Mesendoderm (in vitro differentiated cells): ENCODE results near the gene AHRR.

Source experiments
- DNase-seq: peaks from one replicate; pipeline ENCODE4 v3.0.0; 2013
- H2AK5ac ChIP-seq: 2 replicates; pipeline ENCODE4 v1.6.1; 2013; ENCODE audit warnings: low read length, inconsistent platforms
- H2BK120ac ChIP-seq: 2 replicates; pipeline ENCODE4 v1.6.1; 2013; ENCODE audit warnings: low read depth, mild to moderate bottlenecking, low read length, moderate library complexity, mixed read lengths
- H2BK15ac ChIP-seq: replicated peaks from 2 replicates; pipeline ENCODE4 v1.6.1; 2013; ENCODE audit warnings: low read depth, mild to moderate bottlenecking, moderate library complexity
- H2BK5ac ChIP-seq: 2 replicates; pipeline ENCODE4 v1.6.1; 2013; ENCODE audit warnings: low read length, inconsistent platforms
- H3K18ac ChIP-seq: 2 replicates; pipeline ENCODE4 v1.6.1; 2013; ENCODE audit warnings: mild to moderate bottlenecking, low read length, mixed read lengths
- H3K23ac ChIP-seq: one replicate; pipeline ENCODE4 v1.6.1; 2013; ENCODE audit warnings: low read length
- H3K27ac ChIP-seq: 2 replicates; pipeline ENCODE4 v1.5.1; 2013; ENCODE audit warnings: low read depth, mild to moderate bottlenecking, inconsistent platforms, low read length, moderate library complexity
- H3K27me3 ChIP-seq: 2 replicates; pipeline ENCODE4 v1.6.1; 2013; ENCODE audit warnings: low read length, control low read depth, mild to moderate bottlenecking, inconsistent platforms; ENCODE audit not compliant: insufficient read depth, poor library complexity
- H3K36me3 ChIP-seq: 2 replicates; pipeline ENCODE4 v1.6.1; 2013; ENCODE audit warnings: low read length, inconsistent platforms; ENCODE audit not compliant: control insufficient read depth, insufficient read depth
- H3K4ac ChIP-seq: one replicate; pipeline ENCODE4 v1.6.1; 2013; ENCODE audit warnings: low read depth, mild to moderate bottlenecking, low read length, moderate library complexity
- H3K4me1 ChIP-seq: 2 replicates; pipeline ENCODE4 v1.6.1; 2013; ENCODE audit warnings: low read depth, low read length, inconsistent platforms; ENCODE audit not compliant: control insufficient read depth
- H3K4me2 ChIP-seq: 2 replicates; pipeline ENCODE4 v1.6.1; 2013; ENCODE audit warnings: low read length
- H3K4me3 ChIP-seq: 2 replicates; pipeline ENCODE4 v1.5.1; 2013; ENCODE audit warnings: mild to moderate bottlenecking, low read length
- H3K56ac ChIP-seq: one replicate; pipeline ENCODE4 v1.6.1; 2013; ENCODE audit warnings: low read length
- H3K79me1 ChIP-seq: 2 replicates; pipeline ENCODE4 v1.6.1; 2013; ENCODE audit warnings: low read length, inconsistent platforms
- H3K79me2 ChIP-seq: 2 replicates; pipeline ENCODE4 v1.6.1; 2013; ENCODE audit warnings: mild to moderate bottlenecking, low read length; ENCODE audit not compliant: control insufficient read depth, insufficient read depth
- H3K9ac ChIP-seq: 2 replicates; pipeline ENCODE4 v1.6.1; 2013; ENCODE audit warnings: low read length, inconsistent platforms
- H4K5ac ChIP-seq: one replicate; pipeline ENCODE4 v1.6.1; 2013; ENCODE audit warnings: low read length
- H4K8ac ChIP-seq: one replicate; pipeline ENCODE4 v1.6.1; 2013; ENCODE audit warnings: low read depth, mild to moderate bottlenecking, control low read depth, low read length, moderate library complexity
- WGBS: extraction: QIAGEN DNeasy Blood & Tissue Kit; methylation state at CpG from one replicate; pipeline ENCODE4 v1.1.7; 2013; ENCODE audit warnings: low lambda C conversion rate, missing lambda C conversion rate; ENCODE audit not compliant: insufficient coverage; ENCODE audit errors: extremely low coverage; 5-methylcytosine and 5-hydroxymethylcytosine counted together

The AHRR gene

DNA sequence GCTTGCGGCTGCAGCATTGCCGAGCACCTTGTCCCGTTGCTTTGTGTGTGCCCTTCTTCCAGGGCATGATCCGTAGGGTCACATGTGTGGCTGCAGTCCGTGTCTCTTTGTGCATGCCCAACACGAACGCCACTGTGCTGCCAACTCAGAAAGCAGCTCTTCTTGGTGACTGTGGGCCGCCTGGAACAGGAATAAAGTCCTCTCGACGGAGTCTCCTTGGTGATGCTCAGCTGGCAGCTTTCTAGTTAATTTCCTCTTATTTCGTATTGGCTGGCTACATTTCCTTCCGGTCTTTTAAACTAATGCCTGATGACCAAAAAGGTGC, 127.2 kb downstream of the AHRR start:
- DNase-seq: no peak
- Histone ChIP-seq H3K23ac (no peak overlapping the region), H3K4me1 (no peaks in the 10 kb centered on the region), H4K5ac (no peak overlapping the region), H3K56ac (no peak overlapping the region), H3K79me1 (peaks cover 2% of the 10 kb centered on the region), H3K79me2 (peaks cover 2% of the 10 kb centered on the region), H2AK5ac (no peak overlapping the region), H3K4ac (no peak overlapping the region), H2BK120ac (no peak overlapping the region), H2BK5ac (no peak overlapping the region), H3K18ac (no peak overlapping the region), H3K4me3 (no peak overlapping the region), H3K4me2 (no peak overlapping the region), H3K9ac (no peak overlapping the region), H3K27me3 (no peaks in the 10 kb centered on the region), H2BK15ac (no peak overlapping the region), H3K27ac (no peak overlapping the region), H3K36me3 (peaks cover 3% of the 10 kb centered on the region), H4K8ac (no peak overlapping the region)
- WGBS: no CpG with 5 or more reads among the region's 12 CpGs

DNA sequence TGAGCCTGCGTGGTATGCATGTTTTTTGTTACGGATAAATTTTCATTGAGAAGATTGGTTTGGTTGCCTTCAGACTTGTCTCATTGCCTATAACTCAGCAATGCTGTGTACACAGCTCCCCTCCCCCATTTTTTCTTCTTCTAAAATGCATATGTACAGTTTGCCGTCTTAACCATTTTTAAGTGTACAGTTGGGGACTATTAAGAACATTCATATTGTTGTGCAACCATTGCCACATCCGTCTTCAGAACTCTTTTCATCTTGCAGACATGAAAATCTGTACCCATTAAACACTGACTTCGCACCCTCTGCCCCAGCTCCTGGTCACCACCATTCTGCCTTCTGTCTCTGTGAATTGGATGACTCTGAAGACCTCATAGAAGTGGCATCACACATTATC, 127.6 kb downstream of the AHRR start:
- Histone ChIP-seq H3K4me2 (no peak overlapping the region), H4K5ac (no peak overlapping the region), H2AK5ac (no peak overlapping the region), H3K23ac (no peak overlapping the region), H3K4me3 (no peak overlapping the region), H2BK120ac (no peak overlapping the region), H3K4me1 (no peaks in the 10 kb centered on the region), H2BK15ac (no peak overlapping the region), H3K27me3 (no peaks in the 10 kb centered on the region), H3K79me1 (no peaks in the 10 kb centered on the region), H4K8ac (no peak overlapping the region), H3K79me2 (no peaks in the 10 kb centered on the region), H3K56ac (no peak overlapping the region), H2BK5ac (no peak overlapping the region), H3K36me3 (peaks cover 3% of the 10 kb centered on the region), H3K4ac (no peak overlapping the region), H3K18ac (no peak overlapping the region), H3K9ac (no peak overlapping the region), H3K27ac (no peak overlapping the region)
- no CpG with 5 or more reads among the region's 5 CpGs for WGBS
- no peak for DNase-seq

DNA sequence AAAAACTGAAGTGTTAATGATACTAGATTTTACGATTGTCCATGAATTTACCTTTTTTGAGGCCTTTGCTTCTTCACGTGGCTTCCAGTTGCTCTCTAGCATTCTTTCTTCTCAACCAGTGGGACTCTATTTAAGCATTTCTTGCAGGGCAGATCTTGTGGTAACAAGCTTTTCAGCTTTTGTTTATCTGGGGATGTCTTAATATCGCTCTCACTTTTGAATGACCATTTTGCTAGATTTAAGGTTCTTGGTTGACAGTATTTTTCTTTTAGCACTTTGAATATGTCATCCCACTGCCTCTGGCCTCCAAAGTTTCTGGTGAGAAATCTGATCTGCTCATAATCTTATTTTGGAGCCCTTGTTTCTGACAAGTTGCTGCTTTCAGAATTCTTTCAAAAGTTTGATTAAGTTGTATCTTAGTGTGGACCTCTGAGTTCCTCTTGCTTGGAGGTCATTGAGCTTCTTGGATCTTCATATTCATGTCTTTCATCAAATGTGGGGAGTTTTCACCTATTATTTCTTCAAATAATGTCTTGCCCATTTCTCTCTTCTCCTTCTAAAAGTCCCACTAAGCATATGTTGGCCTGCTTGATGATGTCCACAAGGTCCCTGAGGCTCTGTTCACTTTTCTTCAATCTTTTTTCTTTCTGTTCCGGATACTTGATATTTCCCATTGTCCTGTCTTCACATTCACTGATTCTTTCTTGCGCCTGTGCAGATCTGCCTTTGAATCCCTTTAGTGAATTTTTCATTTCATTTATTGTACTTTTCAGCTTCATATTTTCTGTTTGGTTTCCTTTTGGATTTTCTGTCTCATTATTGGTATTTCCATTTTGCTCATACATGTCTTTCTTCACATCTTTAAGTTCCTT, 130.3 kb downstream of the AHRR start:
- peaks cover 3% of the 10 kb centered on the region for H3K36me3 ChIP-seq
- WGBS: no CpG with 5 or more reads among the region's 5 CpGs
- H3K79me1 ChIP-seq: peaks cover 3% of the 10 kb centered on the region
- H2BK15ac ChIP-seq: no peak overlapping the region
- H3K4me2 ChIP-seq: no peak overlapping the region
- DNase-seq: no peak
- no peak overlapping the region for H3K4ac ChIP-seq
- no peak overlapping the region for H2BK5ac ChIP-seq
- no peaks in the 10 kb centered on the region for H3K4me1 ChIP-seq
- H3K27ac ChIP-seq: no peak overlapping the region
- no peaks in the 10 kb centered on the region for H3K27me3 ChIP-seq
- no peak overlapping the region for H3K18ac ChIP-seq
- H4K5ac ChIP-seq: no peak overlapping the region
- H3K23ac ChIP-seq: no peak overlapping the region
- H3K4me3 ChIP-seq: no peak overlapping the region
- H3K9ac ChIP-seq: no peak overlapping the region
- H4K8ac ChIP-seq: no peak overlapping the region
- no peak overlapping the region for H2AK5ac ChIP-seq
- H2BK120ac ChIP-seq: no peak overlapping the region
- no peak overlapping the region for H3K56ac ChIP-seq
- no peaks in the 10 kb centered on the region for H3K79me2 ChIP-seq

DNA sequence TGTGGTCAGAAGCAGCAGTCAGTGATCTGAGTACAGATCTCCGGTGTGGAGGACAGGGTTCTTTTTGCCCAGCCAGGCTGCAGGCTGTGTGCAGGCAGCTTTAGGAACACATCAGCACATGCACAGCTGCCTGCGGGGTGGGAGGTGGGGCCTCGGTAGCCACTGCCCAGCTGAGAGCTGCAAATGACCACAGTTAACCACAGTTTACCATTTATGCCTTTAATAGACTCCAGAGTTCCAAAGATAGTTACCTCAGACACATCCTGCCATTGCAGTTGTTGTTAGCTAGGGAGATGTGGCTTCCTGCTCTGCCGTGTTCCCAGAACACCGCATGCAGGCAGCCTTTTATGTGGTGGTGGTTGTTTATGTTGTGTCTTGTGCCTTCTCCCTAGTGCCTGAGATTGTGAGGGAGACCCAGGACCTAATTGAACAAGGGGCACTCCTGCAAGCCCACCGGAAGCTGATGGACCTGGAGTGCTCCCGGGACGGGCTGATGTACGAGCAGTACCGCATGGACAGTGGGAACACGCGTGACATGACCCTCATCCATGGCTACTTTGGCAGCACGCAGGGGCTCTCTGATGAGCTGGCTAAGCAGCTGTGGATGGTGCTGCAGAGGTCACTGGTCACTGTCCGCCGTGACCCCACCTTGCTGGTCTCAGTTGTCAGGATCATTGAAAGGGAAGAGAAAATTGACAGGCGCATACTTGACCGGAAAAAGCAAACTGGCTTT, 131.6 kb downstream of the AHRR start:
- Histone ChIP-seq H2BK5ac (no peak overlapping the region), H3K18ac (no peak overlapping the region), H3K27ac (no peak overlapping the region), H3K23ac (no peak overlapping the region), H3K9ac (no peak overlapping the region), H3K4ac (no peak overlapping the region), H3K79me1 (peaks cover 3% of the 10 kb centered on the region), H3K56ac (no peak overlapping the region), H2BK15ac (no peak overlapping the region), H4K5ac (no peak overlapping the region), H2AK5ac (no peak overlapping the region), H3K27me3 (no peaks in the 10 kb centered on the region), H3K36me3 (peaks cover 3% of the 10 kb centered on the region), H3K4me3 (no peak overlapping the region), H3K4me2 (no peak overlapping the region), H2BK120ac (no peak overlapping the region), H4K8ac (no peak overlapping the region), H3K4me1 (no peaks in the 10 kb centered on the region), H3K79me2 (no peaks in the 10 kb centered on the region)
- no peak for DNase-seq
- WGBS: no CpG with 5 or more reads among the region's 17 CpGs

DNA sequence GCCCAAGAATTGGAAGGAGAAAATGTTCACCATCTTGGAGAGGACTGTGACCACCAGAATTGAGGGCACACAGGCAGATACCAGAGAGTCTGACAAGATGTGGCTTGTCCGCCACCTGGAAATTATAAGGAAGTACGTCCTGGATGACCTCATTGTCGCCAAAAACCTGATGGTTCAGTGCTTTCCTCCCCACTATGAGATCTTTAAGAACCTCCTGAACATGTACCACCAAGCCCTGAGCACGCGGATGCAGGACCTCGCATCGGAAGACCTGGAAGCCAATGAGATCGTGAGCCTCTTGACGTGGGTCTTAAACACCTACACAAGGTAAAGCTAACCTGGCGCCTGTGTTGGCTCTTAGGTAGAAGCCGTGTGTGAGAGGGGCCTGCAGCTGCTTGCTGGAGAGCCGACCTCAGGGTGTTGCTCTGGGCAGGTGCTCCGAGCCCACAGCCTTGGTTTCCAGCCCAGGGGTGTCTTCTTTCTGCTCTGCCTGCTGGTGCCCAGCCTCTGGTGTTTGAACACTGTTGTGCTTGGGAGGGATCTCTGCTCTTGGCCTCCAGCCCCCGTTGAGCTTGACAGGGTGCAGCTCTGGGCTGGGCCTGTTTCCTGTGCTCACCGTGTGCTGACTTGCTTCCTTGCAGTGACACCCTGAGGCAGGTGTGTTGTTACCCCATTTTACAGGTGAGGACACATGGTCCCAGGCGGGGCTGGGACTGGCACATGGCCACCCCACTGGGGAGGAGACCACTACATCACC, 132.4 kb downstream of the AHRR start:
- no peak overlapping the region for H2BK5ac ChIP-seq
- no peak overlapping the region for H3K4ac ChIP-seq
- no peaks in the 10 kb centered on the region for H3K27me3 ChIP-seq
- no peaks in the 10 kb centered on the region for H3K79me2 ChIP-seq
- whole genome bisulfite sequencing: no CpG with 5 or more reads among the region's 16 CpGs
- H3K9ac ChIP-seq: no peak overlapping the region
- no peak overlapping the region for H4K8ac ChIP-seq
- no peak overlapping the region for H3K4me3 ChIP-seq
- no peak for DNase-seq
- peaks cover 3% of the 10 kb centered on the region for H3K79me1 ChIP-seq
- no peak overlapping the region for H2AK5ac ChIP-seq
- H3K23ac ChIP-seq: no peak overlapping the region
- H3K56ac ChIP-seq: no peak overlapping the region
- no peak overlapping the region for H3K27ac ChIP-seq
- no peak overlapping the region for H2BK120ac ChIP-seq
- no peak overlapping the region for H3K4me2 ChIP-seq
- no peaks in the 10 kb centered on the region for H3K4me1 ChIP-seq
- H2BK15ac ChIP-seq: no peak overlapping the region
- H3K36me3 ChIP-seq: no peaks in the 10 kb centered on the region
- no peak overlapping the region for H3K18ac ChIP-seq
- H4K5ac ChIP-seq: no peak overlapping the region
